Measurements from ENCODE around the gene DLGAP1. TPM values are rescaled to one million over a fixed set of nuclear protein-coding genes. Genes with fewer than 3 reads are reported as not detected.

DLGAP1 gene
- total and polyA plus RNA-seq, 10 of the 15 experiments (the other 5 are each of a cell fraction or from before 2014, with no cell fraction given), result 0.23 to 27.6 (median 1.9) TPM

- Histone ChIP-seq H2AFZ (ENCODE audit: control insufficient read depth, low read depth, low read length) (no peak overlapping the region), H3K27me3 (replicated peaks in 1 of 2; ENCODE audit: control insufficient read depth in 2 of 2, insufficient read depth in 2 of 2, low read length in 1 of 2) (no peaks in the 10 kb centered on the region), H3K9ac (ENCODE audit: control insufficient read depth, insufficient read depth, low read length) (no peak overlapping the region), H3K4me2 (ENCODE audit: control insufficient read depth, insufficient read depth) (no peak overlapping the region), H4K20me1 (ENCODE audit: control insufficient read depth, insufficient read depth) (no peaks in the 10 kb centered on the region), H3K4me3 (no peak overlapping the region), H3K4me1 (ENCODE audit: control insufficient read depth, insufficient read depth, low read length) (no peaks in the 10 kb centered on the region), H3K9me3 (replicated peaks; ENCODE audit: control insufficient read depth, insufficient read depth, low read length) (no peaks in the 10 kb centered on the region; the same call in 2 of the 3 replicates), H3K27ac (ENCODE audit: control insufficient read depth, insufficient read depth) (no peak overlapping the region), H3K36me3 (ENCODE audit: control insufficient read depth in 2 of 2, insufficient read depth in 2 of 2, low read length in 1 of 2) (no peaks in the 10 kb centered on the region), H3K79me2 (ENCODE audit: control insufficient read depth, insufficient read depth, low read length) (no peaks in the 10 kb centered on the region)
- intact Hi-C loops (cut with micrococcal nuclease; ENCODE audit: unreplicated experiment) (no loop called here), in situ Hi-C loops (cut with MboI) (no loop called here)
- no peak for DNase-seq (ENCODE audit: low read depth, low spot score)
- ChIA-PET RAD21 (ENCODE audit: unreplicated experiment) (interaction anchor here (1.1 to 2.0 kb wide), 5 partner anchors 10 to 46 kb away, joined by 3 to 5 read pairs (median 5); no protein-coding TSS in a partner anchor), CTCF (interaction anchor here (1.4 kb wide), 1 partner anchor 66 kb away, joined by 7 read pairs; no protein-coding TSS in a partner anchor), POLR2A (interaction anchor here (0.8 to 1.5 kb wide), 4 partner anchors 33 to 58 kb away, joined by 3 to 4 read pairs (median 4); no protein-coding TSS in a partner anchor), SMC1A (ENCODE audit: uncharacterized antibody, unreplicated experiment) (interaction anchor here (0.9 to 3.3 kb wide), 14 partner anchors 8 to 104 kb away, joined by 3 to 15 read pairs (median 5); no protein-coding TSS in a partner anchor)
- WGBS (ENCODE audit: insufficient coverage, insufficient replicate concordance, low lambda C conversion rate, missing lambda C conversion rate), result 15% methylated on average over 1 of the region's 1 CpG
- no peak for FAIRE-seq
- peak; percentile 63 for ATAC-seq
- TF ChIP-seq EED (IDR thresholded peaks at IDR 0.05; ENCODE audit: low read depth), result no peak
- no peak for TF ChIP-seq ZSCAN29 (IDR thresholded peaks at IDR 0.05)
- no peak for TF ChIP-seq FOS (IDR thresholded peaks at IDR 0.05; ENCODE audit: borderline replicate concordance, extremely low read depth, insufficient read length)
- peak; percentile 60; the same call in 1 of the 2 replicates for TF ChIP-seq PKNOX1 (IDR thresholded peaks at IDR 0.05)
- no peak for TF ChIP-seq KDM1A (IDR thresholded peaks at IDR 0.05; ENCODE audit: borderline replicate concordance)
- peak; percentile 15; the same call in 1 of the 2 replicates for TF ChIP-seq RUNX3 (IDR thresholded peaks at IDR 0.05; ENCODE audit: low read length)
- peak in 1 of 2 experiments; percentile 15; a peak in 1 of 4 replicates for TF ChIP-seq IKZF2 (IDR thresholded peaks at IDR 0.05)
- TF ChIP-seq NFIC (IDR thresholded peaks at IDR 0.05; ENCODE audit: low read depth, low read length), result no peak
- no peak for TF ChIP-seq ETV6 (conservative IDR thresholded peaks at IDR 0.05 in 1 of 2, IDR thresholded peaks at IDR 0.05 in 1 of 2; ENCODE audit: borderline replicate concordance in 1 of 2, low read depth in 1 of 2)
- no peak for TF ChIP-seq MEF2A (IDR thresholded peaks at IDR 0.05; ENCODE audit: insufficient read depth, low read depth, low read length)
- no peak for TF ChIP-seq MAX (IDR thresholded peaks at IDR 0.05; ENCODE audit: low read depth, low read length)
- no peak for TF ChIP-seq SMAD5 (IDR thresholded peaks at IDR 0.05; ENCODE audit: low read depth)
- TF ChIP-seq, protein P1, sequence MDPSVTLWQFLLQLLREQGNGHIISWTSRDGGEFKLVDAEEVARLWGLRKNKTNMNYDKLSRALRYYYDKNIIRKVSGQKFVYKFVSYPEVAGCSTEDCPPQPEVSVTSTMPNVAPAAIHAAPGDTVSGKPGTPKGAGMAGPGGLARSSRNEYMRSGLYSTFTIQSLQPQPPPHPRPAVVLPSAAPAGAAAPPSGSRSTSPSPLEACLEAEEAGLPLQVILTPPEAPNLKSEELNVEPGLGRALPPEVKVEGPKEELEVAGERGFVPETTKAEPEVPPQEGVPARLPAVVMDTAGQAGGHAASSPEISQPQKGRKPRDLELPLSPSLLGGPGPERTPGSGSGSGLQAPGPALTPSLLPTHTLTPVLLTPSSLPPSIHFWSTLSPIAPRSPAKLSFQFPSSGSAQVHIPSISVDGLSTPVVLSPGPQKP (IDR thresholded peaks at IDR 0.05; ENCODE audit: low read depth, low read length), result no peak
- BruUV-seq (replicated peaks), result no TSS peak
Measured at GRCh38 chr18:4204438-4204720, 250.7 kb downstream of the DLGAP1 start.
